ENCODE results near the gene ADAMTS16. TPM values are rescaled to one million over a fixed set of nuclear protein-coding genes. Genes with fewer than 3 reads are reported as not detected.

The ADAMTS16 gene
- total RNA-seq, 1 experiment from 2014 or later, result 30.1 TPM

DNA sequence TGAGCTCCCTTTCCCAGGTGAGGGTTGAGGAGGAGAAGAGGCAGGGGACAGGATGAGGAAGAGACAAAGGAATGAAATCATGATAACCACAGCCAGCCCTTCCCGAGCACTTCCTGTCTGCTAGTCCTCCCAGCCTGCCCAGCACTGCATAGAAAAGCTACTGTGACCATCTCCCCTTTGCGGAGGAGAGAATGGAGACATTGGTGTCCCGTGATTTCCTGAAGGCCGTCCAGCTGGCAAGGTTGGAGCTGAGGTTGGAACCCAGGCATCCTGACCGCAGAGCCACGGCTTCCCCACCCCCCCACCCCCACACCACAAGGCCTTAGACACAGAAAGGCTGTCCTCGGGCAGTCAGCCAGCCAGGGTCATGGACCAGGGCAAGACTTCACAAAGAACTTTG, 151.2 kb downstream of the ADAMTS16 start:
- H3K9me3 Mint-ChIP-seq, result no peaks in the 10 kb centered on the region; the same call in 1 of the 2 replicates
- ChIA-PET CTCF (no interaction called here), POLR2A (no interaction called here)
- TF ChIP-seq, protein P1, sequence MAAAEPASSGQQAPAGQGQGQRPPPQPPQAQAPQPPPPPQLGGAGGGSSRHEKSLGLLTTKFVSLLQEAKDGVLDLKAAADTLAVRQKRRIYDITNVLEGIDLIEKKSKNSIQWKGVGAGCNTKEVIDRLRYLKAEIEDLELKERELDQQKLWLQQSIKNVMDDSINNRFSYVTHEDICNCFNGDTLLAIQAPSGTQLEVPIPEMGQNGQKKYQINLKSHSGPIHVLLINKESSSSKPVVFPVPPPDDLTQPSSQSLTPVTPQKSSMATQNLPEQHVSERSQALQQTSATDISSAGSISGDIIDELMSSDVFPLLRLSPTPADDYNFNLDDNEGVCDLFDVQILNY (CRISPR knock-in tag; IDR thresholded peaks at IDR 0.05), result no peak
- TF ChIP-seq NFE2L1 (CRISPR knock-in tag; IDR thresholded peaks at IDR 0.05) (no peak), ZNF263 (CRISPR knock-in tag; IDR thresholded peaks at IDR 0.05; ENCODE audit: low read depth) (no peak), JUN (CRISPR knock-in tag; IDR thresholded peaks at IDR 0.05) (no peak), RORB (CRISPR knock-in tag; IDR thresholded peaks at IDR 0.05) (no peak), SMAD3 (CRISPR knock-in tag; IDR thresholded peaks at IDR 0.05; ENCODE audit: borderline replicate concordance) (no peak), ELF4 (CRISPR knock-in tag; IDR thresholded peaks at IDR 0.05; ENCODE audit: low read depth) (no peak)
- TF ChIP-seq, protein P2, sequence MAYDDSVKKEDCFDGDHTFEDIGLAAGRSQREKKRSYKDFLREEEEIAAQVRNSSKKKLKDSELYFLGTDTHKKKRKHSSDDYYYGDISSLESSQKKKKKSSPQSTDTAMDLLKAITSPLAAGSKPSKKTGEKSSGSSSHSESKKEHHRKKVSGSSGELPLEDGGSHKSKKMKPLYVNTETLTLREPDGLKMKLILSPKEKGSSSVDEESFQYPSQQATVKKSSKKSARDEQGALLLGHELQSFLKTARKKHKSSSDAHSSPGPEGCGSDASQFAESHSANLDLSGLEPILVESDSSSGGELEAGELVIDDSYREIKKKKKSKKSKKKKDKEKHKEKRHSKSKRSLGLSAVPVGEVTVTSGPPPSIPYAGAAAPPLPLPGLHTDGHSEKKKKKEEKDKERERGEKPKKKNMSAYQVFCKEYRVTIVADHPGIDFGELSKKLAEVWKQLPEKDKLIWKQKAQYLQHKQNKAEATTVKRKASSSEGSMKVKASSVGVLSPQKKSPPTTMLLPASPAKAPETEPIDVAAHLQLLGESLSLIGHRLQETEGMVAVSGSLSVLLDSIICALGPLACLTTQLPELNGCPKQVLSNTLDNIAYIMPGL (CRISPR knock-in tag; IDR thresholded peaks at IDR 0.05), result no peak
- TF ChIP-seq, protein P3, sequence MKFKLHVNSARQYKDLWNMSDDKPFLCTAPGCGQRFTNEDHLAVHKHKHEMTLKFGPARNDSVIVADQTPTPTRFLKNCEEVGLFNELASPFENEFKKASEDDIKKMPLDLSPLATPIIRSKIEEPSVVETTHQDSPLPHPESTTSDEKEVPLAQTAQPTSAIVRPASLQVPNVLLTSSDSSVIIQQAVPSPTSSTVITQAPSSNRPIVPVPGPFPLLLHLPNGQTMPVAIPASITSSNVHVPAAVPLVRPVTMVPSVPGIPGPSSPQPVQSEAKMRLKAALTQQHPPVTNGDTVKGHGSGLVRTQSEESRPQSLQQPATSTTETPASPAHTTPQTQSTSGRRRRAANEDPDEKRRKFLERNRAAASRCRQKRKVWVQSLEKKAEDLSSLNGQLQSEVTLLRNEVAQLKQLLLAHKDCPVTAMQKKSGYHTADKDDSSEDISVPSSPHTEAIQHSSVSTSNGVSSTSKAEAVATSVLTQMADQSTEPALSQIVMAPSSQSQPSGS (CRISPR knock-in tag; IDR thresholded peaks at IDR 0.05; ENCODE audit: borderline replicate concordance, low read depth), result no peak
- no peak overlapping the region for H3K4me3 Mint-ChIP-seq
- no peak overlapping the region; the same call in 1 of the 2 replicates for H3K27ac Mint-ChIP-seq
- ATAC-seq, result no peak
- peaks cover 37% of the 10 kb centered on the region for H3K4me1 Mint-ChIP-seq
- H3K27me3 Mint-ChIP-seq (ENCODE audit: low read depth), result no peaks in the 10 kb centered on the region
- H3K36me3 Mint-ChIP-seq, result peaks cover 23% of the 10 kb centered on the region
- DNase-seq (ENCODE audit: low spot score), result no peak

DNA sequence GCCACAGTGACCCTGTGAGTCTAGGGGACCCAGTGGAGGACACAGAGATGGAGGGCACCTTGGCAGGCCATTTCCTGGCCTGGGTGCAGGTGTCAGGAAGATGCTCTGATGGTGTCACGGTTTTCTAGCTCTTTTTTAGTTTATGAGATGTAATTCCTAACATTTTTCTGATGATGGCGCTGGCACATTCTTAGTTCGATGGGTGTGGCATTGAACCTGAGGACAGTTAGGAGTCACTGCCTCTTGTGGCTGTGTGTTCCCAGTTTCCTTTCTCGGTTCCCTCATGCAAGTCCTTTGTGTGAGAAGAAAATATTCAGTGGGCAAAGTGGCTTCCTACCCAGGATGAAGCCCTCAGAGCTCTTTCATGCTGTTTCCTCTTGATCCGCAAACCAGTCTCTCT, 152.9 kb downstream of the ADAMTS16 start:
- POLR2A ChIA-PET, result no interaction called here
- ATAC-seq (peak; percentile 87), DNase-seq (ENCODE audit: low spot score) (no peak)
- no peaks in the 10 kb centered on the region for H3K27me3 Mint-ChIP-seq (ENCODE audit: low read depth)
- H3K4me3 Mint-ChIP-seq, result no peak overlapping the region
- CTCF ChIA-PET, result interaction anchor here (0.6 to 2.0 kb wide), 29 partner anchors 11 to 425 kb away, joined by 3 to 19 read pairs (median 4); partner anchors contain the start of gene ICE1
- H3K36me3 Mint-ChIP-seq, result peaks cover 16% of the 10 kb centered on the region
- no peaks in the 10 kb centered on the region; the same call in 1 of the 2 replicates for H3K9me3 Mint-ChIP-seq
- no peak overlapping the region for H3K27ac Mint-ChIP-seq
- H3K4me1 Mint-ChIP-seq, result peaks cover 25% of the 10 kb centered on the region
- TF ChIP-seq NFATC4 (CRISPR knock-in tag; IDR thresholded peaks at IDR 0.05) (no peak), ZBTB21 (CRISPR knock-in tag; IDR thresholded peaks at IDR 0.05; ENCODE audit: borderline replicate concordance) (no peak), ZNF138 (CRISPR knock-in tag; conservative IDR thresholded peaks at IDR 0.05) (no peak), CBFB (CRISPR knock-in tag; IDR thresholded peaks at IDR 0.05; ENCODE audit: low read depth) (no peak), ZNF121 (CRISPR knock-in tag; IDR thresholded peaks at IDR 0.05) (no peak), TEAD4 (CRISPR knock-in tag; IDR thresholded peaks at IDR 0.05) (no peak), NR1H2 (CRISPR knock-in tag; IDR thresholded peaks at IDR 0.05) (no peak), NR2C2 (CRISPR knock-in tag; IDR thresholded peaks at IDR 0.05) (no peak), MXD4 (CRISPR knock-in tag; IDR thresholded peaks at IDR 0.05; ENCODE audit: borderline replicate concordance) (no peak), CREM (CRISPR knock-in tag; IDR thresholded peaks at IDR 0.05) (no peak), FOXJ3 (CRISPR knock-in tag; IDR thresholded peaks at IDR 0.05; ENCODE audit: borderline replicate concordance) (no peak), IRF2 (CRISPR knock-in tag; IDR thresholded peaks at IDR 0.05; ENCODE audit: borderline replicate concordance, low read depth) (no peak), GABPB1 (CRISPR knock-in tag; IDR thresholded peaks at IDR 0.05) (no peak), ZNF317 (CRISPR knock-in tag; IDR thresholded peaks at IDR 0.05; ENCODE audit: borderline replicate concordance, low read depth) (no peak)
- TF ChIP-seq, protein P4, sequence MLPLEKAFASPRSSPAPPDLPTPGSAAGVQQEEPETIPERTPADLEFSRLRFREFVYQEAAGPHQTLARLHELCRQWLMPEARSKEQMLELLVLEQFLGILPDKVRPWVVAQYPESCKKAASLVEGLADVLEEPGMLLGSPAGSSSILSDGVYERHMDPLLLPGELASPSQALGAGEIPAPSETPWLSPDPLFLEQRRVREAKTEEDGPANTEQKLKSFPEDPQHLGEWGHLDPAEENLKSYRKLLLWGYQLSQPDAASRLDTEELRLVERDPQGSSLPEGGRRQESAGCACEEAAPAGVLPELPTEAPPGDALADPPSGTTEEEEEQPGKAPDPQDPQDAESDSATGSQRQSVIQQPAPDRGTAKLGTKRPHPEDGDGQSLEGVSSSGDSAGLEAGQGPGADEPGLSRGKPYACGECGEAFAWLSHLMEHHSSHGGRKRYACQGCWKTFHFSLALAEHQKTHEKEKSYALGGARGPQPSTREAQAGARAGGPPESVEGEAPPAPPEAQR (CRISPR knock-in tag; IDR thresholded peaks at IDR 0.05), result no peak
- TF ChIP-seq, protein P5, sequence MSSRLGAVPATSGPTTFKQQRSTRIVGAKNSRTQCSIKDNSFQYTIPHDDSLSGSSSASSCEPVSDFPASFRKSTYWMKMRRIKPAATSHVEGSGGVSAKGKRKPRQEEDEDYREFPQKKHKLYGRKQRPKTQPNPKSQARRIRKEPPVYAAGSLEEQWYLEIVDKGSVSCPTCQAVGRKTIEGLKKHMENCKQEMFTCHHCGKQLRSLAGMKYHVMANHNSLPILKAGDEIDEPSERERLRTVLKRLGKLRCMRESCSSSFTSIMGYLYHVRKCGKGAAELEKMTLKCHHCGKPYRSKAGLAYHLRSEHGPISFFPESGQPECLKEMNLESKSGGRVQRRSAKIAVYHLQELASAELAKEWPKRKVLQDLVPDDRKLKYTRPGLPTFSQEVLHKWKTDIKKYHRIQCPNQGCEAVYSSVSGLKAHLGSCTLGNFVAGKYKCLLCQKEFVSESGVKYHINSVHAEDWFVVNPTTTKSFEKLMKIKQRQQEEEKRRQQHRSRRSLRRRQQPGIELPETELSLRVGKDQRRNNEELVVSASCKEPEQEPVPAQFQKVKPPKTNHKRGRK (CRISPR knock-in tag; IDR thresholded peaks at IDR 0.05; ENCODE audit: borderline replicate concordance), result no peak
- TF ChIP-seq, protein P6, sequence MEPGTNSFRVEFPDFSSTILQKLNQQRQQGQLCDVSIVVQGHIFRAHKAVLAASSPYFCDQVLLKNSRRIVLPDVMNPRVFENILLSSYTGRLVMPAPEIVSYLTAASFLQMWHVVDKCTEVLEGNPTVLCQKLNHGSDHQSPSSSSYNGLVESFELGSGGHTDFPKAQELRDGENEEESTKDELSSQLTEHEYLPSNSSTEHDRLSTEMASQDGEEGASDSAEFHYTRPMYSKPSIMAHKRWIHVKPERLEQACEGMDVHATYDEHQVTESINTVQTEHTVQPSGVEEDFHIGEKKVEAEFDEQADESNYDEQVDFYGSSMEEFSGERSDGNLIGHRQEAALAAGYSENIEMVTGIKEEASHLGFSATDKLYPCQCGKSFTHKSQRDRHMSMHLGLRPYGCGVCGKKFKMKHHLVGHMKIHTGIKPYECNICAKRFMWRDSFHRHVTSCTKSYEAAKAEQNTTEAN (CRISPR knock-in tag; IDR thresholded peaks at IDR 0.05), result no peak
- TF ChIP-seq, protein P7, sequence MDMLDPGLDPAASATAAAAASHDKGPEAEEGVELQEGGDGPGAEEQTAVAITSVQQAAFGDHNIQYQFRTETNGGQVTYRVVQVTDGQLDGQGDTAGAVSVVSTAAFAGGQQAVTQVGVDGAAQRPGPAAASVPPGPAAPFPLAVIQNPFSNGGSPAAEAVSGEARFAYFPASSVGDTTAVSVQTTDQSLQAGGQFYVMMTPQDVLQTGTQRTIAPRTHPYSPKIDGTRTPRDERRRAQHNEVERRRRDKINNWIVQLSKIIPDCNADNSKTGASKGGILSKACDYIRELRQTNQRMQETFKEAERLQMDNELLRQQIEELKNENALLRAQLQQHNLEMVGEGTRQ (CRISPR knock-in tag; IDR thresholded peaks at IDR 0.05), result no peak

Data from WTC11 (cell line).